Forelimb muscle (tissue), 1 donor: ENCODE data around the gene SDK2. TPM values are rescaled to one million over a fixed set of nuclear protein-coding genes. Genes with fewer than 3 reads are reported as not detected.

Source experiments
- DNase-seq: peaks from one replicate; pipeline ENCODE4 v3.0.0-alpha.2; 2013; ENCODE audit warnings: low read depth
- polyA plus RNA-seq: library from polyadenylated mRNA; unstranded; fragments of 120-200 nt; gene quantifications from one replicate; pipeline ENCODE4 v1.2.1, GENCODE V29; 2013; ENCODE audit not compliant: insufficient read length

The SDK2 gene
- polyA plus RNA-seq, 1 donor, result 27.2 TPM

DNA sequence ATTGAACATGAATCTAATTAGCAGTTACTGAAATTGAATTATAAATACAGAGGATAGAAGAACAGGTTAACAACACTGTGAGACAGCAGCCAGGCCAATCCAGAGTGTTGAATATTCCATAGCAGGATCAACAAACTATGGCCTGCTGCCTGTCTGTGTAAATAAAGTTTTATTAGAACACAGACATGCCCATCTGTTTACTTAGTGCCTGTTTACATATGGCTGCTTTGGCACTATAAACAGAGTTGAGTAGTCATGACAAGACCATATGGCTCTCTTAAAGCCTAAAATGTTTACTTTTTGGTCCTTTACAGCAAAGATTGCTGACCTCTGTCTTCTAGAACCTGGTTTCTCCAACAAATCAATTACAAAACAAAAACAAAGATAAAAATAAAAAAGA, 217.0 kb downstream of the SDK2 start:
- no peak for DNase-seq

DNA sequence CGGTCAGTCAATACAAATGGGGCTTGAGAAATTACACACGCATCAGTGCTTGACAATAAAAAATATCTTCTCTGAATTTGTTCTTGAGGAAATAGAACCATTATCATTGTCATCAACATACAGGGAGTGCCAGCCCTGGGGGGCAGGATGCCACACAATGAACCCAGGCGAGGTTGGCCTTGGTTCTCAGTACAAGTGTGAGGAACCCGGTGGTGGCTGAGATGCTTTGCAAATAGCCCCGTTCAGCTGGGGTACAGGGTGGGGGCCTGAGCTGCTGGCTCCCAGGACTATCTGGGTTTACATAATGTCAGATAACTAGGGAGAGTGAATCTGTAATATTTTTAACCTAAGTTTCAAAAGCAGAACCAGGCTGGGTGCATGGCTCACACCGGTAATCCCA, 219.7 kb downstream of the SDK2 start:
- DNase-seq, result no peak

DNA sequence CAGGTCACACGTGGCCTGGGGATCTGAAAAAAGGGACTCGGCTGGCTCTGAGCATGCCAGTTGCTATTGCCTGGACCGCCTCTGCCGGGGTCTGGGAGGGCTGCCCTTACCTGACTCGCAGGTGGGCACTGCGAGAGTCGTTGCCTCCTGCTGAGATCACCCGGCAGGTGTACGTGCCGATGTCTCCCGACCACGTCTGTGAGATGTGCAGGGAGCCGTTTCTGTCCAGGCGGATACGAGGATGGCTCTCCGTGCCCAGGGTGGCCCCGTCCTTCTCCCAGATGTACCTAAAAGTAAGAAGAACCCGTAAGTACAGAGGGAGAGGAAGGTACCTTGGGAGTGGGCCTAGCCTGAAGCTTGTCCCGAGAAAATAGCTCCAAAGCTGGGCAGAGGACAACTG, 220.4 kb downstream of the SDK2 start:
- DNase-seq, result no peak

DNA sequence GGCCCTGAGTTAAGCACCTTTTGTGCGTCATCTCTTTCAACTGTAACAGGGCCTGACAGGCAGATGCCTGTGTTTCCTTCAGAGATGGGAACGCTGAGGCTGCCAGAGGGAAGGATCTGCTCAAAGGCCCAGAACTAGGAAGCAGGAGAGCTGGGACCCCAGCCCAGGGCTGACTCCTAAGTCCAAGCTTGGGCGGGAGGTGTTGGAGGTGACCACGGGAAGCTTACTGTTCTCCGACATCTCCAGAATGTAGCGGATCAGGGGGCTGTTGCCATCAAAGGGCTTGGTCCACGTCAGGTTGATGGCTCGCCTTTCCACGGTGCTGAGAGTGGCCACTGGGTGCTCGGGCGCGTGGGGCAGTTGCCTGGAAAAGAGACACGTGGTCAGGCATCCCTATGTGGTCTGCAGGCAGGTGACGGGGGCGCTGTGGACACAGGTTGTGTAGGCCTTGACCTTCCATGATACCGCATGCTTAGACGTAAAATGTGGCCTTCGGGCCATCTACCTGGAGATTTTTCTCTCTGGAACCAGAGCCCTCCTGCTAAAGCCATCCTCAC, 221.0 kb downstream of the SDK2 start:
- DNase-seq, result no peak

DNA sequence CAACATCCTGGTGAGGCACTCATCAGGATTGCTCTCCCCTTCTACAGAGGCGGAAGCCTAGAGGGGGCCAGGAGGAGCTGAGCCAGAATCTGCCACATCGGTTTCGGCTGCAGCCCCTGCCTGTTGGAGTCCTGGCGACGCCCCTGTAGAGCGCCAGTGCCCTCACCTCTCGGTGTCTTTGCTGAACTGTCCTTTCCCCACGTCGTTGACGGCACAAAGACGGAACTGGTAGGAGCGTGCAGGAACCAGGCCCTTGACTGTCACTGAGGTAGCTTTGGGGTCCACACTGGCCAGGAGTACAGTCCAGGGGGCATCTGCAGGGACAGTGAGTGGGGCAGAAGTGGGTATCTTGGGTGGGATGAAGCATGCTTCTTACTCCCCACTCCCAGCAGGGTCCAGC, 222.1 kb downstream of the SDK2 start:
- DNase-seq, result no peak

DNA sequence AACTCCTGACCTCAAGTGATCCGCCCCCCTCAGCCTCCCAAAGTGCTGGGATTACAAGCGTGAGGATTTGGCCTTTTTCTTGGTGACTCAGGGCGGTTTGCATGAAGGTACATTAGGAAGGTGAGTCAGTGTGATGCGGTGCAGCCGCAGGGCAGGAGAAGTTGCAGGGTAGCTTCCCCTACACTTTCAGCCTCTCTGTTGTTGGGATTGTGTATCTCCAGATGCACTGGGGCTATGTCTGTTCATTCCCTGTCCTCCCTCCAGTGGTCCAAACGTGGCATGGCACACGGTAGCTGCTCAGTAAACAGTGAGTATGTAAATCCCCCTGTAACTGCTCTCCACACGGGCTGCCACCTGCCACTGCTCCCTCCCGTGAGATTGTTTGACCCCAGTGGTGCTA, 223.3 kb downstream of the SDK2 start:
- DNase-seq, result no peak

DNA sequence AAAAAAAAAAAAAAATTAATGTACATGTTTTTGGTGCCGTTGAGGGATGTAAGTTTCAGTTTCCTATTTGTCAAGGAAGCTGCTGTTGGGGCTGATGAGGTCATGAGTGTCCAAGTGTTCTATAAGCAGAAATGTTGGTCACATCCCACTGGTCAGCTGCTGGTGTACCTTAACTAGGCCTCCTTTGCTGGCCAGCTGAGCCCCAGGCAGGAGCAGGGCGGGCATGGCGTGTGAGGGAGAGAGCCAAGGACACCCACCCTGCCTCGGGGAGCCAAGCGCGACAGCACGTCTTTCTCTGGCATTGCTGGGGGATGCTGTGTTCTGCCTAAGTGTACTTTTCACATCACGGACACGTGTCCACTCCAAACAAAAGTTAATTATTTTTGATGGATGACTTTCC, 224.4 kb downstream of the SDK2 start:
- no peak for DNase-seq

DNA sequence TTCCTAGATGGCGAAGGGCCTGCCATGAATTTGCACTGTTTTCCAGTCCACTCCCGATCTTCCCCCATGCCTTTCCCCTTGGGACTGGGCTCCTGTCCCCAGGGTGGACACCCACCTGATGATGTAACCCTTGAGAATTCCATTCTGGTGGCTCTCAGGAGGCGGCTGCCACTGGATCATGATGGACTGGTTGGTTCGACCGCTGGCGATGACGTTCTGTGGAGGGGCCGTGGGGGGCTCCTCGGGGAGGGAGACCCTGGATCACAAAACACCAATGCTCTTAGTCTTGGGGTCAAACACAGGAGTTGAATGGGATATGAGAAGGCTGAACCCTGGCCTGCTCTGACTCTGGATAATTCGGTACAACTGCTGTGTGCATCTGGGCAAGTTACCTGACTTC, 225.2 kb downstream of the SDK2 start:
- no peak for DNase-seq

DNA sequence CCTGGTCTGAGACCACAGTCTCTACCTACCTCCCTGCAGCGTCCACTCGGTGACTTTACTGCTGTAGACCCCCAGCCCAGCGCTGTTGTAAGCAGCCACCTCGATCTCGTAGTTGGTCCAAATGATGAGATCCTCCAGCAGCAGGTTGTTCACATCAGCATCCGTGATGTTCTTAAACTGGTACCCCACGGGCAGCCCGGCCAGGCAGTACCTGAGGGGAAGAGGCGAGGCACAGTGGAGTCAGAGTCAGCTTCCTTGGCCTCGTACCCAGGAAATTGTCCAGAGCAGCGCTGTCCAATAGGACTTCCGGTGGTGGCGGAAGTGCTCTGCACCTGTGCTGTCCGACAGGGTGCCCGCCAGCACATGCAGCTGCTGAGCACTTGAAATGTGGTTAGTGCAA, 228.5 kb downstream of the SDK2 start:
- DNase-seq, result no peak

DNA sequence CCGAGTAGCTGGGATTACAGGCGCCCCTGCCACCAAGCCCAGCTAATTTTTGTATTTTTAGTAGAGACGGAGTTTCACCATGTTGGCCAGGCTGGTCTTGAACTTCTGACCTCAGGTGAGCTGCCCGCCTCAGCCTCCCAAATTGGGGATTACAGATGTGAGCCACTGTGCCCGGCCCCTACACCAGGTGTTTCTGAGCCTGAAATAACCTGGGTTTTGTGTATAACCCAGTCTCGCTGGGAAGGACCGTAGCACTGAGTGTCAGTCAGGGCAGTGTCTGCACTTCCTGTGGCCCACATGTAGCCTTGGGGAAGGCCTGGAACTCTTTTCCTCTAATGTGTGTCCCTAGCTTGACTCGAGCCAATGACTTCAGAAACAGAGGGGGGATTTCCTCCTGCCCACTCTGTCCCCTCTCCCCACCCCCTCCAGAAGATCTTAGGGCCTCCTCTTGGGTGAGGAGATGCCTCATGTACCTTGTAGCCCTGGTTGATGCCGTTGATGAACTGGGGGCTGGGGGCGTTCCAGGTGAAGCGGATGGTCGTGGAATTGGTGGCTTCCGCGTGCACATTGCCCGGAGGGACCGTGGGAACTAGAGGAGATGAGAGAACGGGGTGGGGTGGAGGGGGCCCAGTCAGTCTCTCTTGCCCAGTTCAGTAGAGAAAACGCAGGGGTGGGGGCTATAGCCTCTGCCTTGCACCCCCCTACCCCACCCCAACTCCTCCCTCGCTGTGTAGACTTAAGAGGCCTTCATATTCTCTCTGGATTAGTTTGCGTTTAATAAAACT, 229.9 kb downstream of the SDK2 start:
- no peak for DNase-seq

DNA sequence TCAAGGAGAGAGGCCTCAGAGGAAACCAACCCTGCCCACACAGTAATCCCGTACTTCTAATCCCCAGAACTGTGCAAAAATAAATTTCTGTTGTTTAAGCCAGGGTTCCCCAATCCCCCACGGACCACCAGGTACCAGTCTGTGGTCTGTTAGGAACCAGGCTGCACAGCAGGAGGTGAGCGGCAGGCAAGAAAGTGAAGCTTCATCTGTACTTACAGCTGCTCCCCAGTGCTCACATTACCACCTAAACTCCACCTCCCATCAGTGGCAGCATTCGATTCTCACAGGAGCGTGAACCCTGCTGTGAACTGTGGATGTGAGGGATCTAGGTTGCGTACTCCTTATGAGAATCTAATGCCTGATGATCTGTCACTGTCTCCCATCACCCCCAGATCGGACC, 231.3 kb downstream of the SDK2 start:
- no peak for DNase-seq

DNA sequence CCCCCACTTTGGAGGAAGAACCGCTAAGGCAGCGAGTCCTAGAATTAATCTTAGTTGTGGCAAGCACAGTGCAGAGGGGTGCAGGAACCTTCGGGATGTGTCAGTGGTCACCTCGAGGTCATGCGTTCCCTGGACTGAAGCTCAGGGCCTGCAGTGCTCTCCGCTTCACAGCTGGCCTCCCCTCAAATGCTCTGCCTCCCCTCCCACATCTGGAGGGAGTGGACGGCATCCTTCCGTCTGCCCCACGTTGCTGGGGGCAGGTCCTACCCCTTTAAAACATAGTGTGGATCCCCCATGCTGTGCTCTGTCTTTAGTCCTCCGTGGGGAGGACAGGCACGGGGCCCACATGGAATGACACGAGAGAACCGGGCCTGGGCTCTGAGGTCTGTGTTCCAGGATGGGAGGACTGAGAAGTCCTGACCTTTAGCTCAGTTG, 232.9 kb downstream of the SDK2 start:
- DNase-seq, result no peak

DNA sequence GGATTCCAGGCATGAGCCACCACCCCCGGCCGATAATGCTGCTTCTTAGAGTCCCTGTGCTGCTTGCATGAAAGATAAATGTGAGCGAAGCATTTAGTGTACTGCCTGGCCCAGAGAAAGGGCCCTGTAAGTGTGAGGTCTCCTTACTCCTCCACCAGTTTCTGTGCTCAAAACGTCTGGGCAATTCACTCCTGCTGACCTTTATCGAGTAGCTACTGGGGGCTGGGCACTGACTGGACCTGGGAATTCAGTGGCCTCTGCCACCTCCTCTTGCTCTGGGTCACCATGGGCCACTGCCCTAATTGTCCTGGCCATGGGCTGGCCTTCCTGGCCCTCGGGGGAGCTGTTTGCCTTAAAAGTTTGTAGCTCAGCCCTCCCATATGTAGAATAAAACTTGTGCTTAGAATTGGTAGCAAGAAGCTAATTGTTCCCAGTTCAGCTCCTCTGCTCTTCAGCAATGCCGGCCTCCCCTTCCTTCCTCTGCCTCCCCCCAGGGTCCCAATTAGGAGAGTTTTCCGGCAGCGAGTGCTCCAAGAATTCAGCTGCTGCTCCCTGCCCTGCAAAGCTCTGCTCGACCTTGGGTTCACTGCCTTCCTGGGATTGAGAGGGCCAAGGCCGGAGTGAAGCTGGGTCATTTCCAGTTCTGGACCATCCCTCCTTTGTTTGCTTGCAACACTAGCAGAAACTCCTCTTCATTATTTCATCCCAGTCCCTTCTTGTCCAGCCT, 233.5 kb downstream of the SDK2 start:
- no peak for DNase-seq

DNA sequence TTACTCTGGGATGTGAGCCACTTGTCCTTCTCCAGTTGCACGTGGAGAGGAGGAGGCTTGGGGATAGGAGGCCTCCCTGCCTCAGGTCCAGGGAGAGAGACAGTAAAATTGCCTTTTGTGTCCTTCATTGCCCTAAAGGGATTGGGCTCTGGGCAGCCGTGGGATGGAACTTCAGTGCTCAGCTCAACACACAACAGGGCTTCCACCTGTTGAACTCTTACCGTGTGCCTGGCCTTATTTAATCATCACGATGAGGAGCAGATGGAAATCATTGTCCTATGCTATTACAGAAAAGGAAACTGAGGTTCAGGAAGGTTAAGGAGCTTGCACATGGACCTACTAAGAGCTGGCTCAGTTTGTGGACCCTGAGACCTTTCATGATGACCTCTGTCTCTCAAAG, 240.0 kb downstream of the SDK2 start:
- DNase-seq, result no peak

DNA sequence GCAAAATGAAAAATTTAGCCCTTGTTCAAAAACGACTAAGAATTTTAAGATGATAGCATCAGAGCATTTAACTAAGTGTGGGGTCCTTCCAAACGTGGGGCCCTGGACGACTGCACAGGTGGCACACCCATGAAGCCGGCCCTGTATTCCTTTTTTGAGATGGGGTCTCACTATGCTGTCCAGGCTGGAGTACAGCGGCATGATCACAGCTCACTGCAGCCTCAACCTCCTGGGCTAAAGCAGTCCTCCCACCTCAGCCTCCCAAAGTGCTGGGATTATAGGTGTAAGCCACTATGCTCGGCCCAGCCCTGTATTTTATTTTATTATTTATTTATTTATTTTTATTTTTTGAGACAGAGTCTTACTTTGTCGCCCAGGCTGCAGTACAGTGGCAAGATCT, 241.8 kb downstream of the SDK2 start:
- no peak for DNase-seq

DNA sequence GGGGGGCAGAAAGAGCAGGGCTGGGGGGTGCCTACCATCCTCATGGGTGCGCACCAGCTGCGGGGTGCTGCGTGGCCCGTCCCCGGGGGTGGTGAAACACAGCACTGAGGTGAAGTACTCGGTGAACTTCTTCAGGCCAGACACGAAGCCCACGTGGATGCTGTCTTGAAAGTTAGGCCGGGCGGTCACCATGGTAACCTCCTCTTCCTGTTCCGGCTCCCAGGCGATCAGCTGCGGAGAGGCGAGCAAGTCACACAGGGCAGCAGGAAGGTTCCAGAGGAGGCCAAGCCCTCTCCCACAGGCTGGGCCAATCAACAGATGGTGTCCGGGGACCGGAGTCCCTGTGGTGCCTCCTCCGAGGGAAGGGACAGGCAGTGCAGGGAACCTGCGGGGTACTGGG, 242.3 kb downstream of the SDK2 start:
- no peak for DNase-seq

DNA sequence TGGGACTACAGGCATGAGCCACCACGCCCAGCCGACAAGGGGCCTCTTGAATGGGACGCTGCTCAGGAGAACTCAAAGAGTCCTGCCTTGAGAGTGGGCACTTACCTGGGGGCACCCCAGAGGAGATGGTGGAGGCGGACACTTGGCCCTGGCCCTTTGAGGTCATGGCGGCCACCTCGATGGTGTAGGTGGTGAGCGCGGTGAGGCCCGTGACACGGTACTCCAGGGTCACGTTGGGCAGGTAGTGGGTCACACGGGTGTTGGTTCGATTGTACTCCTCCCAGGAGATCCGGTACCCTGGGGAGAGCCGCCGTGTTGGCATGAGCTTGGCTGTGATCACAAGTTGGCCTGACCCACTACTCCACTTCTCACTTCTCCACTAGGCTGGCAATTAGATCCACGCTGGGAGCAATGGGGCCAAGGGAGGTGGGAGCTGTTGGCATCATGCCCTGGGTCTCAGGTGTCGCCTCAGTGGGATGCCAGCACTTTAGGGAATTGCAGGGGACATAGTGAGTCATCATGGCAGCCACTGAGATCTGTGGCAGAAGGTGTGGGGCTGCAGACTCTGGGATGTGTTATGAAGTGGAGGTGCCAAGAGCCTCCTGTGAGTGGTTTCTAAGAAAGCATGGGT, 243.2 kb downstream of the SDK2 start:
- DNase-seq, result no peak

DNA sequence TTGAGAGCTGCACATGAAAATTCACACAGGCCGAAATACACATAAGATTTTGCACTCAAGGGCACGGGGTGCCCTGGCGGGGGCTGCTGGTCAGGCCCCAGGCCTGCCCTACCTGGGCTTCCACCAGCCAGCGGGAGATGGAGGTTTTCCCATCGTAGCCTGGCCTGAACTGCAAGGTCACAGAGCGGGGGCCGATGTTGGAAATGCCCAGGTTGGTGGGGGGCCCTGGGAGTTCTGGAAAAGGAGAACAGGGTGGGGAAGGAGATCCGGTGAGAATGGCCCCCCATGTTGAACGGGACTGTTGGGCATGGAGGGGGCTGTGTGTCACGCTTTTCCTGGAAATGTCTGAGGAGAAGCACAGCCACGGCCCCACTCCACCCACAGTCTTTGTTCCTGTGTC, 245.2 kb downstream of the SDK2 start:
- no peak for DNase-seq

DNA sequence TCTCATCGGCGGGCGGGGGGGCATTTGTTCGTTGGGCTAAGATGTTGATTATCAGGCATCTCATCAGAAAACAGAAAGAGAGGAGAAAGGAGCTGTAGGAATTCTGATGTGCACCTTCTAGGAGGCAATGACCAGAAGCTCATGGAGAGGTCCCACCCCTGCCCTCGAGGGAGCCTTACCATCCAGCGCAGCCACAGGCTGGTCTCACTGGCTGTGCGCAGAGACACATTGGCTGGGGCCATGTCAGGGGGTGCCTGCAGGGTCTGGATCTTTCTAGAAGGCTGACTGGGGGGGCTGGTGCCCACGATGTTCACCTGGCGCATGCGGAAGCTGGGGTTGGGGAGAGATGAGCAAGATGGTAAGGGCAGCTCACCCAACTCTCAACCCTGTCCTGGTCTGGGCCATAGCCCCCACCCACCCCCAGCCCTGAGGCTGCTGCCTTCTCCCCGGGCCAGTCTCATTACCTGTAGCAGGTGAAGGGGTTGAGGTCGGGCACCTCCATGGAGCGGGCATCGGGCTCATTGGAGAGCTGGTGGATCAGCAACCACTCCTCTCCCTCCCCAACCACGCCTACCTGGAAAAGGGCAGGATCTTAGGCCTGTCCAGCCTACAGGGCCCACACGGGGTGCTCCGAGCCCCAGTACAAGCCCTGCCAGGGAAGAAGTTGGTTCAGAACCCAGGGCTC, 246.2 kb downstream of the SDK2 start:
- no peak for DNase-seq

DNA sequence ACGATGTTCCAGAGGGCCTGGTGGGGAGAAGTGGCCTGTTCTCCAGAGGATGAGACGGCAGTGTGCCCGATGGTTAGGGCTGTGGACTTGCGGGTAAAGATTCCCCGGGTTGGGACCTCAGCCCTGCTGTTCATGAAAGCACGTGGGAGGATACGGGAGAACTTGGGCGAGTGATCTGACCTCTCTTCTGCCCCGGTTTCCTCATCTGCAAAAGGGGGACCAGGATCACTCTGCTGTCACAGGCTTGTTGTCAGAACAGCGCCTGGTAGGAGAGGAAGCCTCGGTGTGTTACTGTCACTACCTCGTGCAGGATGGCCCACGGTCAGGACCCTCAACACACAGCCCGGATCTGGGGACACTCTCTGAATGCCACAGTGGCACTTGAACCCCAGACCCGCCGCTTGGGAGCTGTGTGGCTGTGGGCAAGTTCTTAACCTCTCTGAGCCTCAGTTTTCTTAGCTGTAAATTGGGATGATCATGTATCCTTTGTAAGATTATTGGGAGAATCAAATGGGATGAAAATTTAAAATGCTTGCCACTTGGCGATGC, 246.9 kb downstream of the SDK2 start:
- DNase-seq, result no peak

DNA sequence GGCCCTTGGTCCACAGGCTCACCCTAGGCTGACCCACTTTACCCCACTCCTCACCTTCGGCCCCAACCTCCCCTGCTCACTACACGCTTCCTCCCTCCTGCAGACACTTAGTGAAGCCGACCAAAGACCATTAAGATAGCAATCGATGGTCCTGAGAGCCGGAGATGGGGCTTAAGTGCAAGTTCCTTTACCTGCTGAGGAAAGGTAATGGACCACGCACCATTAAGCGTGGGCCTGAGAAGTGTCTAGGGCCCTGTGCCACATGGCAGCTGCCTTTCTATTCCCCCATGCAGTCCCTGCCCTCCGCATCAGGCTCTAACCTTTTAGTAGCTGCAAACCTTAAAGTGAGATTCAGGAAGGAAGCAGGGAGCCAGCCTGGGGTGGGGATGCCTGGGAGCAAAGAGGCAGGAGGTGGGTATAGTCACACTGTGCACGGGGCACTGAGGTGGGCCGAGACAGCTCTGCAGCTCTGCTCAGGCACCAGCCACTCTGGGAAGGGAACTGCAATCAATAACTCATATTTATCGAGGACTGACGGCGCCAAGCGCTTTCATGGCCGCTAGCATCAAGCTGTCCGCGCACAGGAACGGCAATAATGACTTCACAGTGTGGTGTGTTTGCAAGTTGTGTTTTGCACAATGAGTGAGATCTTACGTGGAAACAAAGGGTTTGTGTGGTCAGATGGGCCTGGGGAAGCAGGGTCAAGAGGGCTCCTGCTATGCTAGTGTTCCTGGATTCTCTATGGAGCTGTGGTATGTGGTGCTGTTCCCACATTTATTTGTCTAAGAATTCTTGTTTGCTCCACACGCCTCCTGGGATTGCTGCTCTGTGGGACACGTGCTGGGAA, 247.6 kb downstream of the SDK2 start:
- DNase-seq, result no peak
